Measurements from ENCODE around the gene SERPIND1.

DNA sequence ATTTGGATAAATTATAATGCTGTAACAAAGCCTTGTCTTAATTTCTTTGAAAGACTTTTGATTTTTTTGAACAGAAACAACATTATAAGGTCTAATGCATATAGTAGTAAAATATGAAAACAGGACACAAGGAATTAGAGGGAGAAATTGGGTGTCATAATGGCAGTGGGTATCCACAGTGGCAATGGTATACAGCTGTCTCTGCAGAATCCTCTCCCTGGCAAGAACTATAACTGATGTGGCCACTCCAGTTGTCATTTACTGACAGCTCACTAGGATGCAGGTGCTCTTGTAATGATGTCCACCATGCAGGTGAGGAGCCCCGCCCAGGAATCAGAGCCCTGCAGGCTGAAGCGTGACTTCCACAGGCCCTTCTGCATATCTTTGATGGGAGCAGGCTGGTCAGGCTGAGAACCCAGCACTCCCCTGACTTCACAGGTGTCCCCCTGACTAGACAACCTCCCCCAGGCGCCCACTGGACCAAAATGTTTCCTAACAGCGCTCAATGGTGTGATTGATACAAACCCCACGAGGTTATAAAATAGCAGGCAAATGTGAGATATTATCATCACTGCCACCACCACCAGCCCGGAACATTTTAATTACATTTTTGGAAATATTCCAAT is 32.8 kb upstream of the SERPIND1 start:
- TF ChIP-seq, protein P1, sequence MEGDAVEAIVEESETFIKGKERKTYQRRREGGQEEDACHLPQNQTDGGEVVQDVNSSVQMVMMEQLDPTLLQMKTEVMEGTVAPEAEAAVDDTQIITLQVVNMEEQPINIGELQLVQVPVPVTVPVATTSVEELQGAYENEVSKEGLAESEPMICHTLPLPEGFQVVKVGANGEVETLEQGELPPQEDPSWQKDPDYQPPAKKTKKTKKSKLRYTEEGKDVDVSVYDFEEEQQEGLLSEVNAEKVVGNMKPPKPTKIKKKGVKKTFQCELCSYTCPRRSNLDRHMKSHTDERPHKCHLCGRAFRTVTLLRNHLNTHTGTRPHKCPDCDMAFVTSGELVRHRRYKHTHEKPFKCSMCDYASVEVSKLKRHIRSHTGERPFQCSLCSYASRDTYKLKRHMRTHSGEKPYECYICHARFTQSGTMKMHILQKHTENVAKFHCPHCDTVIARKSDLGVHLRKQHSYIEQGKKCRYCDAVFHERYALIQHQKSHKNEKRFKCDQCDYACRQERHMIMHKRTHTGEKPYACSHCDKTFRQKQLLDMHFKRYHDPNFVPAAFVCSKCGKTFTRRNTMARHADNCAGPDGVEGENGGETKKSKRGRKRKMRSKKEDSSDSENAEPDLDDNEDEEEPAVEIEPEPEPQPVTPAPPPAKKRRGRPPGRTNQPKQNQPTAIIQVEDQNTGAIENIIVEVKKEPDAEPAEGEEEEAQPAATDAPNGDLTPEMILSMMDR (conservative IDR thresholded peaks at IDR 0.05; ENCODE audit: low read length), result no peak
- TF ChIP-seq EZH2phosphoT487 (IDR thresholded peaks at IDR 0.05; ENCODE audit: borderline replicate concordance), result no peak
